Stomach (tissue), 4 donors: ENCODE measurements around the gene RPL12.

Experiments used
- CTCF ChIP-seq, 7 experiments: fragments of 450-650 bp in 4 of 7; fragments of 200-600 bp in 3 of 7; sonication (generic) in 3 of 7; IDR thresholded peaks; one replicate each; pipeline ENCODE4 v1.5.1; 2016 to 2019; ENCODE audit warnings: antibody characterized with exemption in 7 of 7, control low read depth in 2 of 7, mild to moderate bottlenecking in 1 of 7
- POLR2AphosphoS5 ChIP-seq, 3 donors: sonication (generic); formaldehyde crosslinking; IDR thresholded peaks; one replicate each; pipeline ENCODE4 v1.6.1; 2016; ENCODE audit warnings: antibody characterized with exemption in 3 of 3

- TF ChIP-seq POLR2AphosphoS5 (IDR thresholded peaks at IDR 0.05), result no peak
- no peak for TF ChIP-seq CTCF (IDR thresholded peaks at IDR 0.05)
Observed at GRCh38 chr9:127492616-127493015, 41.4 kb upstream of the RPL12 start.
